ENCODE results near the gene ST3GAL3.

- TF ChIP-seq, protein P1, sequence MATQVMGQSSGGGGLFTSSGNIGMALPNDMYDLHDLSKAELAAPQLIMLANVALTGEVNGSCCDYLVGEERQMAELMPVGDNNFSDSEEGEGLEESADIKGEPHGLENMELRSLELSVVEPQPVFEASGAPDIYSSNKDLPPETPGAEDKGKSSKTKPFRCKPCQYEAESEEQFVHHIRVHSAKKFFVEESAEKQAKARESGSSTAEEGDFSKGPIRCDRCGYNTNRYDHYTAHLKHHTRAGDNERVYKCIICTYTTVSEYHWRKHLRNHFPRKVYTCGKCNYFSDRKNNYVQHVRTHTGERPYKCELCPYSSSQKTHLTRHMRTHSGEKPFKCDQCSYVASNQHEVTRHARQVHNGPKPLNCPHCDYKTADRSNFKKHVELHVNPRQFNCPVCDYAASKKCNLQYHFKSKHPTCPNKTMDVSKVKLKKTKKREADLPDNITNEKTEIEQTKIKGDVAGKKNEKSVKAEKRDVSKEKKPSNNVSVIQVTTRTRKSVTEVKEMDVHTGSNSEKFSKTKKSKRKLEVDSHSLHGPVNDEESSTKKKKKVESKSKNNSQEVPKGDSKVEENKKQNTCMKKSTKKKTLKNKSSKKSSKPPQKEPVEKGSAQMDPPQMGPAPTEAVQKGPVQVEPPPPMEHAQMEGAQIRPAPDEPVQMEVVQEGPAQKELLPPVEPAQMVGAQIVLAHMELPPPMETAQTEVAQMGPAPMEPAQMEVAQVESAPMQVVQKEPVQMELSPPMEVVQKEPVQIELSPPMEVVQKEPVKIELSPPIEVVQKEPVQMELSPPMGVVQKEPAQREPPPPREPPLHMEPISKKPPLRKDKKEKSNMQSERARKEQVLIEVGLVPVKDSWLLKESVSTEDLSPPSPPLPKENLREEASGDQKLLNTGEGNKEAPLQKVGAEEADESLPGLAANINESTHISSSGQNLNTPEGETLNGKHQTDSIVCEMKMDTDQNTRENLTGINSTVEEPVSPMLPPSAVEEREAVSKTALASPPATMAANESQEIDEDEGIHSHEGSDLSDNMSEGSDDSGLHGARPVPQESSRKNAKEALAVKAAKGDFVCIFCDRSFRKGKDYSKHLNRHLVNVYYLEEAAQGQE (IDR thresholded peaks at IDR 0.05; ENCODE audit: insufficient read depth in 1 of 2, low read depth in 2 of 2, low read length in 2 of 2) = no peak
- TF ChIP-seq TAF1 (IDR thresholded peaks at IDR 0.05; ENCODE audit: borderline replicate concordance, insufficient read depth, low read length) (no peak), POLR2AphosphoS5 (IDR thresholded peaks at IDR 0.05; ENCODE audit: low read depth, low read length) (no peak), FOXP2 (optimal IDR thresholded peaks at IDR 0.05; ENCODE audit: borderline replicate concordance, extremely low read depth, extremely low read length, insufficient read depth) (no peak)
Observed at GRCh38 chr1:43831851-43832250, 124.5 kb downstream of the ST3GAL3 start.

Measured in PFSK-1 (cell line).